ENCODE measurements around the gene DYNC2I2.

- TF ChIP-seq CTCF (conservative IDR thresholded peaks at IDR 0.05; ENCODE audit: low read length) = no peak
- TF ChIP-seq EZH2phosphoT487 (IDR thresholded peaks at IDR 0.05; ENCODE audit: borderline replicate concordance, low read depth, low read length) = no peak
These were observed 44.7 kb upstream of the DYNC2I2 start for GRCh38 chr9:128701227-128701854.

Data from OCI-LY7 (cell line).